Measurements from ENCODE around the gene TRERF1. TPM values are rescaled to one million over a fixed set of nuclear protein-coding genes. Genes with fewer than 3 reads are reported as not detected.

TRERF1 gene
- total RNA-seq, 1 donor: 9.8 TPM

GRCh38 chr6:42315991-42316970 is 135.4 kb downstream of the TRERF1 start:
- Histone ChIP-seq H3K9me3 (ENCODE audit: low read depth, low read length) (no peaks in the 10 kb centered on the region), H3K4me1 (ENCODE audit: insufficient read depth, low read length) (peaks cover 68% of the 10 kb centered on the region), H3K27me3 (ENCODE audit: insufficient read depth, low read length) (no peaks in the 10 kb centered on the region), H3K4me3 (ENCODE audit: low read length) (no peak overlapping the region)

- Histone ChIP-seq H3K9me3 (ENCODE audit: low read depth, low read length) (no peaks in the 10 kb centered on the region), H3K4me1 (ENCODE audit: insufficient read depth, low read length) (peaks cover 64% of the 10 kb centered on the region)
Measured at GRCh38 chr6:42315259-42315990, 136.3 kb downstream of the TRERF1 start.

DNA sequence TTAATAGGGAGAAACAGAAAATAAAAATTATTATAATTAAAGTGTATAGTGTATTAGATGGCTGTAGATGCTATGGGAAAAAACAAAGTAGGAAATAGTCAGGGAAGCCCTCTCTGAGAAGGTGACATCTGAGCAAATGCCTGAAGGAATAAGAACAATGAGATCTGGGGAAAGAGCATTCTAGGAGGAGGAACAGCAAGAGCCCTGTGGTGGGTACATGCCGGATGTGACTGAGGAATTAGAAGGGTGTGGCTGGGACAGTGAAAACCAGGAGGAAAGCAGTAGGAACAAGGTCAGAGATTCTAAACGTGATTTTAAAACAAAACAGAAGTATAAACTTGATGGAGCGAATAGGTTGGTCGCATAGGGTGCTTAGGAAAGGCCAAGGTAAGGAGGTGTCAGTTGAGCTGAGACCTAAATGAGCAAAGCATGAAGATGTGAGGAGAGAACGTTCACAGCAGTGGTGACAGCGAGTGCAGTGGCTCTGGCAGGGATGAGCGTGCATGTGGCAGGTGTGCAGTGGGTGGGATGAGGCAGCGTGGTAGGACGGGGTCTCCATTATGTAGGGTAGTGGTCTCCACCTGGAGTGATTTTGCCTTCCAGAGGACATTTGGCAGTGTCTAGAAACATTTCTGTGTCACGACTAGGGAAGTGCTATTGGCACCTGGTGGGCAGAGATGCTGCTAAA is 137.0 kb downstream of the TRERF1 start:
- no peaks in the 10 kb centered on the region for H3K9me3 ChIP-seq (ENCODE audit: low read depth, low read length)
- H3K4me1 ChIP-seq (ENCODE audit: insufficient read depth, low read length): peaks cover 63% of the 10 kb centered on the region
- H3K4me3 ChIP-seq (ENCODE audit: low read length): no peak overlapping the region
- H3K27me3 ChIP-seq (ENCODE audit: insufficient read depth, low read length): no peaks in the 10 kb centered on the region

More at GRCh38 chr6:42315259-42315990, 136.3 kb downstream of the TRERF1 start:
- no peak overlapping the region for H3K4me3 ChIP-seq (ENCODE audit: low read length)
- H3K27me3 ChIP-seq (ENCODE audit: insufficient read depth, low read length): no peaks in the 10 kb centered on the region

DNA sequence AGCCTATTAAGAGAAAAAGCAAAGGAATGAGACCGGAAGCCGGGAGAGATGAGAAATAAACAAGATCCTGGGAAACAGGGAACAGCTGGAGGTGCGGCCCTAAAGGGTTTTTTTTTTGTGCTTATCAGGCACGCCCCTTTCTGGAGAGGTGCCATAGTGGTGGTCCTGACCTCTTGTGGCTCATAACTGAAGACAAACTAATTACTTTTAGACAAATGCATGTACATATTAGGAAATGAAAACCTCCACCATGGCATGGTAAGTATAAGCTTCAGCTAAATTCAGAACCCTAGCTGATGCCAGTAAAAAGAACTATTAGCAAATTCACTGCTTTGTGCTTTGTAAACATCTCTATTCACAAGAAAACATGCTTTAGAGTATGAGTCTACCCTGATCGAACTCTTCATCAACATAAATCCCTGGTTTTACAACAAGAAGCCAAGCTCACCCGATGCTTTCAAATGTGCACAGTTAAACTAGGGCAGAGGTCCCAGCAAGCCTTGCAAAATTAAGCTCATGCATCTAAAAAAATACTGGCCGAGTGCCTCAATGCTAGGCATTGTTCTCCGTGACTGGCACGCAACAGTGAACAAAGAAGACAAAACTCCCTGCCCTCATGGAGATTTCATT is 137.7 kb downstream of the TRERF1 start:
- Histone ChIP-seq H3K27me3 (ENCODE audit: insufficient read depth, low read length) (no peaks in the 10 kb centered on the region), H3K9me3 (ENCODE audit: low read depth, low read length) (no peaks in the 10 kb centered on the region), H3K4me1 (ENCODE audit: insufficient read depth, low read length) (peaks cover 58% of the 10 kb centered on the region), H3K4me3 (ENCODE audit: low read length) (no peak overlapping the region)

DNA sequence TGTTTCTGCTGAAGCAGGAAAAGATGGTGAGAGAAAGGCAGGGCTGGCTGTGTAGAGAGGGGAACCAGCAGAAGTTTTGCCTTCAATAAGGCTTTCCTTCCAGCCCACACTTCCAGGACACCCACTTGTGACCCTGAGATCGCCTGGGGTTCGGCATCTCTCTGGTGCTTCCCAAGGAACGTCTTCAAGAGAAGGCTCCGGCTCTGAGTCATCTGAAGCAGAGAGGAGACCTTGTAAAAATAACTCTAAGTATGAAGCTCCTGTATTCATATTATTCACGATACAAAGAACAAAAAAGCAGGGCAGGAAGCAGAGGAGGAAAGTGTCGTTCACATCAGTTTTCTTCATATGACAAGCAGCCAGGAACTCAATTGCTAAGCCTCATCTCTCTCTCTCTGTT is 138.7 kb downstream of the TRERF1 start:
- Histone ChIP-seq H3K27me3 (ENCODE audit: insufficient read depth, low read length) (no peaks in the 10 kb centered on the region), H3K9me3 (ENCODE audit: low read depth, low read length) (no peaks in the 10 kb centered on the region), H3K4me3 (ENCODE audit: low read length) (no peak overlapping the region), H3K4me1 (ENCODE audit: insufficient read depth, low read length) (peaks cover 48% of the 10 kb centered on the region)

DNA sequence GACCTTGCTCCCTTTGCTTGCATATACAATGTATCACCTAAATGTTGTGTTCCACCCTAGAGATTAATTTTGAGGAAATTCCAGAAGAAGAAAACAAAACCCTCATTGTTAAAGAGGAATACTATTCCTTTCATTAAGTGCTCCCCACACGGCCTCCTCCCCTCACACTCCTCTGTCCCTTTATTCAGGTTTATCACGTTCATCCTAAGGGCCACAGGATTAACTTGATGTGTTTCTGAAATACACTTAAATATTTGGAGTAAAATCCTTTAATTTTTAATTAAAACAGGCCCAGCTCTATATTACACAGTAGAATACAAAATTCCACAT is 144.6 kb downstream of the TRERF1 start:
- no peaks in the 10 kb centered on the region for H3K4me1 ChIP-seq (ENCODE audit: insufficient read depth, low read length)
- no peaks in the 10 kb centered on the region for H3K27me3 ChIP-seq (ENCODE audit: insufficient read depth, low read length)
- H3K4me3 ChIP-seq (ENCODE audit: low read length): no peak overlapping the region
- H3K9me3 ChIP-seq (ENCODE audit: low read depth, low read length): no peaks in the 10 kb centered on the region

- Histone ChIP-seq H3K9me3 (ENCODE audit: low read depth, low read length) (no peaks in the 10 kb centered on the region), H3K27me3 (ENCODE audit: insufficient read depth, low read length) (no peaks in the 10 kb centered on the region), H3K4me3 (ENCODE audit: low read length) (no peak overlapping the region), H3K4me1 (ENCODE audit: insufficient read depth, low read length) (no peaks in the 10 kb centered on the region)
Measured at GRCh38 chr6:42306439-42307140, 145.1 kb downstream of the TRERF1 start.

- no peaks in the 10 kb centered on the region for H3K4me1 ChIP-seq (ENCODE audit: insufficient read depth, low read length)
- H3K27me3 ChIP-seq (ENCODE audit: insufficient read depth, low read length): no peaks in the 10 kb centered on the region
- no peaks in the 10 kb centered on the region for H3K9me3 ChIP-seq (ENCODE audit: low read depth, low read length)
- no peak overlapping the region for H3K4me3 ChIP-seq (ENCODE audit: low read length)
Measured at GRCh38 chr6:42304053-42304712, 147.5 kb downstream of the TRERF1 start.

DNA sequence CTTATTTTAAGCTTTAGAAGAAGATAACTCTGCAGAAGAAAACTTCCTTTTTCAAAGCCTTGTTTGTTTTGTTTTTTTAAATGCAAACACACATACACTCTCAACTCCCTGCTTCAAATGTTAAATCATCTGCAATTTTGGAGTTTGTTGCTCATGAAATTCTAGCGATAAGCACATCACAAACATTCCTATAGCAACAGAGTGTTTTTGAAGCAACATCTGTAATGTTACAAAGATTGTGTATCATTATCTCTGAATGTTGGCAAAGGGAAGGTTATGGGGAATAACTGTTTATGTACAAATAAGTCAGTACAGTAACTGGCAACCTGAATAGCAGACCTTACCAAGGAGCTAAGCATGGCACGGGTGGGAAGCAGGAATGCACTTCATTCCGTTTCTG is 149.3 kb downstream of the TRERF1 start:
- no peak overlapping the region for H3K4me3 ChIP-seq (ENCODE audit: low read length)
- no peaks in the 10 kb centered on the region for H3K4me1 ChIP-seq (ENCODE audit: insufficient read depth, low read length)
- H3K9me3 ChIP-seq (ENCODE audit: low read depth, low read length): no peaks in the 10 kb centered on the region
- H3K27me3 ChIP-seq (ENCODE audit: insufficient read depth, low read length): no peaks in the 10 kb centered on the region

- no peaks in the 10 kb centered on the region for H3K27me3 ChIP-seq (ENCODE audit: insufficient read depth, low read length)
- no peak overlapping the region for H3K4me3 ChIP-seq (ENCODE audit: low read length)
- H3K9me3 ChIP-seq (ENCODE audit: low read depth, low read length): no peaks in the 10 kb centered on the region
Measured at GRCh38 chr6:42301986-42302385, 149.7 kb downstream of the TRERF1 start.

DNA sequence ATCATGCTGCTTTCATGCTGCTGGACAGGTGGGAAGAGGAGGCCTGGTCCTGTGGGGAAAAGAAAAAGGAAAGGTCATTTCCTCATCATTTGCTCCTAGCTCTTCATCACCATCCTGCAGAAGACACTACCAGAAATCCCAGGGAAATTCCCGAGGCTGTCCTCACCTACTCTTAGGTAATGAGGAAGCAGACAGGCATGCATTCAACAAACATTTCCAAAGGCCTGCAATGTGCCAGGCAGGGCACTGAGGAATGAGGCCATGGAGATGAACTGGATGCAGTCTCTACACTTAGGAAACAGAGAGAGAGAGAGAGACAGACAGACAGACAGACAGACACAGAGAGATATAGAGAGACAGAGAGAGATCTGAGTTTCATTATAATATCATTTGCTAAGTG is 151.0 kb downstream of the TRERF1 start:
- Histone ChIP-seq H3K9me3 (ENCODE audit: low read depth, low read length) (no peaks in the 10 kb centered on the region), H3K4me3 (ENCODE audit: low read length) (no peak overlapping the region)

More at GRCh38 chr6:42301986-42302385, 149.7 kb downstream of the TRERF1 start:
- no peaks in the 10 kb centered on the region for H3K4me1 ChIP-seq (ENCODE audit: insufficient read depth, low read length)

DNA sequence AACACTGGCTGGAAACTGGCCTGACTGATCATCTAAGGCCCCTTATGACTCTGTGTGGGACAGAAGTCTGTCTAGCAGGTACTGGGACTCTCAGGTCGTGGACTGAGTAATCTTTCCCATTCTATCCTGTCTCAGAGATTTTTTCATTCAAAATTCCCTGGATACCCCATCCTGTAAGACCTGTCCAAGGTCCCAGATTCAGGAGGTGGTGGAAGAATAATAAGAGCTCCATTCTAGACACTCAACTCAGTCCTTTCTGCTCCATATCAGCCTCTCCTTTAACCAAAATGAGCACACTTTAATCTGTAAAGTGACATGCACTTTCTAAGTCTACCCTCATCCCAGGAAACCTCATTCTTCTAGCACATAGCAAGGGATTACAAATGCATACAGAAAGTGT is 151.5 kb downstream of the TRERF1 start:
- no peak overlapping the region for H3K4me3 ChIP-seq (ENCODE audit: low read length)
- no peaks in the 10 kb centered on the region for H3K27me3 ChIP-seq (ENCODE audit: insufficient read depth, low read length)
- no peaks in the 10 kb centered on the region for H3K9me3 ChIP-seq (ENCODE audit: low read depth, low read length)
- H3K4me1 ChIP-seq (ENCODE audit: insufficient read depth, low read length): peaks cover 11% of the 10 kb centered on the region

More for the DNA sequence above, 151.0 kb downstream of the TRERF1 start:
- no peaks in the 10 kb centered on the region for H3K27me3 ChIP-seq (ENCODE audit: insufficient read depth, low read length)
- peaks cover 8% of the 10 kb centered on the region for H3K4me1 ChIP-seq (ENCODE audit: insufficient read depth, low read length)

- no peak overlapping the region for H3K4me3 ChIP-seq (ENCODE audit: low read length)
- H3K4me1 ChIP-seq (ENCODE audit: insufficient read depth, low read length): peaks cover 37% of the 10 kb centered on the region
- no peaks in the 10 kb centered on the region for H3K9me3 ChIP-seq (ENCODE audit: low read depth, low read length)
- no peaks in the 10 kb centered on the region for H3K27me3 ChIP-seq (ENCODE audit: insufficient read depth, low read length)
Measured at GRCh38 chr6:42297661-42298060, 154.1 kb downstream of the TRERF1 start.

- H3K4me3 ChIP-seq (ENCODE audit: low read length): no peak overlapping the region
- H3K4me1 ChIP-seq (ENCODE audit: insufficient read depth, low read length): peaks cover 47% of the 10 kb centered on the region
- H3K9me3 ChIP-seq (ENCODE audit: low read depth, low read length): no peaks in the 10 kb centered on the region
- H3K27me3 ChIP-seq (ENCODE audit: insufficient read depth, low read length): no peaks in the 10 kb centered on the region
Measured at GRCh38 chr6:42296614-42297013, 155.1 kb downstream of the TRERF1 start.

Measured in mononuclear cell (primary cell).